Measurements from ENCODE around the gene HMGN1.
"Not testable (repeated sequence)": the region's sequence is repeated elsewhere in the genome, so short reads cannot be mapped to it uniquely, and the experiment has no call there.

HMGN1 gene

GRCh38 chr21:39381009-39381408 lies 32.1 kb upstream of the HMGN1 start:
- peak overlapping the region; percentile 81; the same call in 1 of the 2 replicates for H3K9ac ChIP-seq (ENCODE audit: low read depth, low read length)

GRCh38 chr21:39379986-39380891 lies 31.4 kb upstream of the HMGN1 start:
- peak overlapping the region; percentile 81 for H3K9ac ChIP-seq (ENCODE audit: low read depth, low read length)
- H3K36me3 ChIP-seq (ENCODE audit: insufficient read depth, low read length) = no peaks in the 10 kb centered on the region
- no peaks in the 10 kb centered on the region for H3K9me3 ChIP-seq (ENCODE audit: control insufficient read depth, insufficient read depth, low read length)
- H3K4me1 ChIP-seq (ENCODE audit: insufficient read depth, low read length) = peaks cover 8% of the 10 kb centered on the region

More at GRCh38 chr21:39381009-39381408, 32.1 kb upstream of the HMGN1 start:
- Histone ChIP-seq H3K36me3 (ENCODE audit: insufficient read depth, low read length) (no peaks in the 10 kb centered on the region), H3K9me3 (ENCODE audit: control insufficient read depth, insufficient read depth, low read length) (no peaks in the 10 kb centered on the region), H3K4me1 (ENCODE audit: insufficient read depth, low read length) (peaks cover 8% of the 10 kb centered on the region)

DNA sequence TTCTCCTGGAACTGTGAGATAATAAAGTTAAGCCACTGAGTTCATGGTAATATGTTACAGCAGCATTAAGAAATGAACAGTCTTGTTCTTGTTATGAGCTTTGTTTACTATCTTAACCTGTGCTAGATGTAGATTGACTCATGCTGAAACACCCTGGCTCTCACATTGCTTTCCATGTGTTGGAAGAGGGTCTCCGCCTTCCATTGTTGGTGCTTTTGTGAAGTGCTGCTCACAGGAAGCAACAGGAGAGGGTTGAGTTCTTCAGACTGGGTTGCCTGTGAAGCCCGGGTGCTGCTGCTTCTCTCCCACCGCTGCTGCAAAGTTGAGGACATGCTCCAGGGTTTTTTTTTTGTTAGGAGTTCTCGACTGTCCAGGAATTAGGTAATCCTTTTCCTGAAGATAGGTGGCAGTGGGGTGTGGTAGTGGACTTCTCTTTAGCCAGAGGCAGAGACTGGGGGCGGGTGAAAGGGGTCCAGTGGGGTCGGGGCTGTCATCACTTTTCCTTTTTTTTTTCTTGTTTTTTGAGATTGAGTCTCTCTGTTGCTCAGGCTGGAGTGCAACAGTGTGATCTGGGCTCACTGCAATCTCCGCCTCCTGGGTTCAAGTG lies 28.7 kb upstream of the HMGN1 start:
- H3K36me3 ChIP-seq (ENCODE audit: insufficient read depth, low read length) = no peaks in the 10 kb centered on the region
- no peaks in the 10 kb centered on the region for H3K9me3 ChIP-seq (ENCODE audit: control insufficient read depth, insufficient read depth, low read length)
- peaks cover 13% of the 10 kb centered on the region for H3K4me1 ChIP-seq (ENCODE audit: insufficient read depth, low read length)
- no peak overlapping the region for H3K9ac ChIP-seq (ENCODE audit: low read depth, low read length)

GRCh38 chr21:39375446-39375845 lies 26.6 kb upstream of the HMGN1 start:
- no peaks in the 10 kb centered on the region for H3K9me3 ChIP-seq (ENCODE audit: control insufficient read depth, insufficient read depth, low read length)
- peaks cover 13% of the 10 kb centered on the region for H3K4me1 ChIP-seq (ENCODE audit: insufficient read depth, low read length)
- no peaks in the 10 kb centered on the region for H3K36me3 ChIP-seq (ENCODE audit: insufficient read depth, low read length)
- no peak overlapping the region for H3K9ac ChIP-seq (ENCODE audit: low read depth, low read length)

- Histone ChIP-seq H3K9me3 (ENCODE audit: control insufficient read depth, insufficient read depth, low read length) (no peaks in the 10 kb centered on the region), H3K36me3 (ENCODE audit: insufficient read depth, low read length) (no peaks in the 10 kb centered on the region), H3K9ac (ENCODE audit: low read depth, low read length) (no peak overlapping the region; the same call in 1 of the 2 replicates), H3K4me1 (ENCODE audit: insufficient read depth, low read length) (peaks cover 11% of the 10 kb centered on the region)
Measured at GRCh38 chr21:39374046-39374445, 25.2 kb upstream of the HMGN1 start.

- Histone ChIP-seq H3K9me3 (ENCODE audit: control insufficient read depth, insufficient read depth, low read length) (no peaks in the 10 kb centered on the region), H3K36me3 (ENCODE audit: insufficient read depth, low read length) (no peaks in the 10 kb centered on the region), H3K4me1 (ENCODE audit: insufficient read depth, low read length) (peaks cover 11% of the 10 kb centered on the region), H3K9ac (ENCODE audit: low read depth, low read length) (no peak overlapping the region; the same call in 1 of the 2 replicates)
Measured at GRCh38 chr21:39373634-39374033, 24.7 kb upstream of the HMGN1 start.

- not testable (repeated sequence) for H3K9me3 ChIP-seq (ENCODE audit: control insufficient read depth, insufficient read depth, low read length); H3K36me3 ChIP-seq (ENCODE audit: insufficient read depth, low read length); H3K4me1 ChIP-seq (ENCODE audit: insufficient read depth, low read length); H3K9ac ChIP-seq (ENCODE audit: low read depth, low read length)
Measured at GRCh38 chr21:39369896-39370288, 21.0 kb upstream of the HMGN1 start.

- Histone ChIP-seq H3K36me3 (ENCODE audit: insufficient read depth, low read length) (no peaks in the 10 kb centered on the region), H3K9me3 (ENCODE audit: control insufficient read depth, insufficient read depth, low read length) (no peaks in the 10 kb centered on the region), H3K9ac (ENCODE audit: low read depth, low read length) (no peak overlapping the region), H3K4me1 (ENCODE audit: insufficient read depth, low read length) (0 out of 2 replicates have a peak, but pooled peaks cover 4% of the 10 kb centered on the region)
Measured at GRCh38 chr21:39367783-39368182, 18.9 kb upstream of the HMGN1 start.

DNA sequence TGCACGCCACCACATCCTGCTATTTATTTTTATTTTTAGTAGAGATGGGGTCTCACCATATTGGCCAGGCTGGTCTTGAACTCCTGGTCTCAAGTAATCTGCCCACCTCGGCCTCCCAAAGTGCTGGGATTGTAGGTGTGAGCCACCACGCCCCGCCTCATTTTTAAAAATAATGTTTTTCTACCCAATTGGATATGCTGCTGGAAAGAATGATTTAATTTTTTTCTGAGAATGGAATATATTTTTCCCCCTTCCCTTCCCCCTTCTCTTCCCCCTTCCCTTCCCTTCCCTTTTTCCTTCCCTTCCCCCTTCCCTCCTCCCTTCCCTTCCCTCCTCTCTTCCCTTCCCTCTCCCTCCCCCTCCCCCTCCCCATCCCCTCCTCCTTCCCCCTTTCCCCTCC lies 17.7 kb upstream of the HMGN1 start:
- 0 out of 2 replicates have a peak, but pooled peaks cover 4% of the 10 kb centered on the region for H3K4me1 ChIP-seq (ENCODE audit: insufficient read depth, low read length)
- H3K9ac ChIP-seq (ENCODE audit: low read depth, low read length) = no peak overlapping the region
- no peaks in the 10 kb centered on the region for H3K36me3 ChIP-seq (ENCODE audit: insufficient read depth, low read length)
- no peaks in the 10 kb centered on the region for H3K9me3 ChIP-seq (ENCODE audit: control insufficient read depth, insufficient read depth, low read length)

DNA sequence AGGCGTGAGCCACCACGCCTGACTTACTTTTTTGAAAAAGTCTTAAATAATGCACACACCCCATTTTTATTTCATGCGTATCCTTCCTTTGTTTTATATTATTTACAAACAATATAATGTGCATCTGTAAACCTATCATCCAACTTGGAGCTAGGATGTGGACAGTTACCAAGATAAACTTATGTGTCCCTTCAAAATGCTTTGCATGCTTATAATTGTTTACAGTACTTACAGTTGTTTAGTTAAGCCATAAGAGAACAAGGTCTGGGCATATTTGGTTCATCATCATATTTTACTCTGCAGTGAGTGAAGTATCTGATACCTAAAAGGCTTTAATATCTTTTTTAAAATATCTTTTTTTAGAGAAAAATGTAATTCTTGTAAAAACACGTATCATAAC lies 16.1 kb upstream of the HMGN1 start:
- H3K9me3 ChIP-seq (ENCODE audit: control insufficient read depth, insufficient read depth, low read length) = no peaks in the 10 kb centered on the region
- H3K36me3 ChIP-seq (ENCODE audit: insufficient read depth, low read length) = no peaks in the 10 kb centered on the region
- no peak overlapping the region for H3K9ac ChIP-seq (ENCODE audit: low read depth, low read length)

GRCh38 chr21:39363607-39364555 lies 15.0 kb upstream of the HMGN1 start:
- H3K4me1 ChIP-seq (ENCODE audit: insufficient read depth, low read length) = 0 out of 2 replicates have a peak, but pooled peaks cover 4% of the 10 kb centered on the region
- no peak overlapping the region for H3K9ac ChIP-seq (ENCODE audit: low read depth, low read length)
- no peaks in the 10 kb centered on the region for H3K36me3 ChIP-seq (ENCODE audit: insufficient read depth, low read length)
- H3K9me3 ChIP-seq (ENCODE audit: control insufficient read depth, insufficient read depth, low read length) = no peaks in the 10 kb centered on the region

More for the DNA sequence above, 16.1 kb upstream of the HMGN1 start:
- 0 out of 2 replicates have a peak, but pooled peaks cover 4% of the 10 kb centered on the region for H3K4me1 ChIP-seq (ENCODE audit: insufficient read depth, low read length)

- 0 out of 2 replicates have a peak, but pooled peaks cover 4% of the 10 kb centered on the region for H3K4me1 ChIP-seq (ENCODE audit: insufficient read depth, low read length)
- no peak overlapping the region for H3K9ac ChIP-seq (ENCODE audit: low read depth, low read length)
- no peaks in the 10 kb centered on the region for H3K36me3 ChIP-seq (ENCODE audit: insufficient read depth, low read length)
- H3K9me3 ChIP-seq (ENCODE audit: control insufficient read depth, insufficient read depth, low read length) = no peaks in the 10 kb centered on the region
Measured at GRCh38 chr21:39362733-39363132, 13.8 kb upstream of the HMGN1 start.

DNA sequence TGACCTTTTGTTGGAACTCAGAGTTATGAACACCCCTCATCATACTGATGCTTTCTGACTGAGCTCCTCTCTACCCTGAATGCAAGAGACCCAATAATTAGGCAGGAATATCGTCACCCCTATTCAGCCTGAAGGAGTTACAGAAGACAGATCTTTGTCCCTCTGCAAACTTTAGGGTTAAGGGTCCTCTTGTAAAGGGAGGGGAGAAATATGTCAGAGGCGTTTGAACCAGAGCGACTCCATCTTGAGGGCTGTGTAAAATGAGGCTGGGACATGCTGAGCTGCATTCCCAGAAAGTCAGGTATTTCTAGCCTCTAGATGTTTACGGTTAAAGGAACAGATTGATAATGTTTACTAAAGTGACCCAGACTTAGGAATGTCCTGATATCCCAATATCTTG lies 10.5 kb upstream of the HMGN1 start:
- no peaks in the 10 kb centered on the region for H3K9me3 ChIP-seq (ENCODE audit: control insufficient read depth, insufficient read depth, low read length)
- 0 out of 2 replicates have a peak, but pooled peaks cover 4% of the 10 kb centered on the region for H3K4me1 ChIP-seq (ENCODE audit: insufficient read depth, low read length)
- H3K9ac ChIP-seq (ENCODE audit: low read depth, low read length) = no peak overlapping the region

GRCh38 chr21:39353295-39353694 lies 4.4 kb upstream of the HMGN1 start:
- Histone ChIP-seq H3K9me3 (ENCODE audit: control insufficient read depth, insufficient read depth, low read length) (no peaks in the 10 kb centered on the region), H3K36me3 (ENCODE audit: insufficient read depth, low read length) (no peaks in the 10 kb centered on the region), H3K4me1 (ENCODE audit: insufficient read depth, low read length) (peaks cover 10% of the 10 kb centered on the region; the same call in 1 of the 2 replicates), H3K9ac (ENCODE audit: low read depth, low read length) (no peak overlapping the region)

More for the DNA sequence above, 10.5 kb upstream of the HMGN1 start:
- H3K36me3 ChIP-seq (ENCODE audit: insufficient read depth, low read length) = no peaks in the 10 kb centered on the region
